DND-41 (cell line): ENCODE results near the gene RRP9.
"Not testable (repeated sequence)": the region's sequence is repeated elsewhere in the genome, so short reads cannot be mapped to it uniquely, and the experiment has no call there.

Experiments
- ATAC-seq: fragments of 200-7000 bp; cut with Tn5 transposase; 3 replicates; pipeline ENCODE4 v1.9.1; 2021; ENCODE audit warnings: low read depth; ENCODE audit not compliant: insufficient read depth
- DNase-seq: peaks from one replicate; pipeline ENCODE4 v3.0.0-alpha.2; 2020
- H2AFZ ChIP-seq: 2 replicates; pipeline ENCODE4 v1.6.0; 2012; ENCODE audit warnings: low read depth, low read length
- H3K27ac ChIP-seq: 2 replicates; pipeline ENCODE4 v1.5.1; 2012; ENCODE audit warnings: low read length, inconsistent platforms
- H3K27me3 ChIP-seq: fragments of 200-600 bp; sonication (generic); 2 replicates; pipeline ENCODE4 v1.6.0; 2012; ENCODE audit warnings: low read length, mild to moderate bottlenecking, inconsistent platforms; ENCODE audit not compliant: insufficient read depth, poor library complexity
- H3K36me3 ChIP-seq: 2 replicates; pipeline ENCODE4 v1.5.1; 2012; ENCODE audit warnings: low read length, inconsistent platforms; ENCODE audit not compliant: insufficient read depth
- H3K4me1 ChIP-seq: 2 replicates; pipeline ENCODE4 v1.5.1; 2012; ENCODE audit warnings: mild to moderate bottlenecking, low read length; ENCODE audit not compliant: insufficient read depth
- H3K4me2 ChIP-seq: 2 replicates; pipeline ENCODE4 v1.6.0; 2012; ENCODE audit warnings: mild to moderate bottlenecking, moderate library complexity, low read length, inconsistent platforms; ENCODE audit not compliant: insufficient read depth
- H3K4me3 ChIP-seq, 2 experiments: fragments of 200-600 bp in 1 of 2; shearing (Covaris generic) in 1 of 2; 2 replicates each; pipeline ENCODE4 v1.5.1; 2012 to 2016; ENCODE audit warnings: inconsistent platforms in 2 of 2, low read length in 2 of 2, mild to moderate bottlenecking in 2 of 2, low read depth in 1 of 2, moderate library complexity in 1 of 2
- H3K79me2 ChIP-seq: 2 replicates; pipeline ENCODE4 v1.6.0; 2012; ENCODE audit warnings: low read length, inconsistent platforms; ENCODE audit not compliant: insufficient read depth
- H3K9ac ChIP-seq: 2 replicates; pipeline ENCODE4 v1.6.0; 2012; ENCODE audit warnings: low read depth, mild to moderate bottlenecking, inconsistent platforms, low read length, moderate library complexity
- H3K9me3 ChIP-seq: 2 replicates; pipeline ENCODE4 v1.5.1; 2012; ENCODE audit warnings: low read length, moderate library complexity, mild to moderate bottlenecking, inconsistent platforms; ENCODE audit not compliant: insufficient read depth, severe bottlenecking
- H4K20me1 ChIP-seq: 2 replicates; pipeline ENCODE4 v1.6.0; 2012; ENCODE audit warnings: low read length; ENCODE audit not compliant: insufficient read depth
- EZH2 ChIP-seq: IDR thresholded peaks from 3 replicates; pipeline ENCODE4 v1.6.1; 2012; ENCODE audit warnings: borderline replicate concordance, low read depth, mild to moderate bottlenecking, moderate library complexity, low read length, inconsistent platforms; ENCODE audit not compliant: severe bottlenecking
- TF ChIP-seq, protein P1 (sequence below): IDR thresholded peaks from 2 replicates; pipeline ENCODE4 v1.5.1; 2012; ENCODE audit warnings: borderline replicate concordance, low read length, moderate library complexity, mild to moderate bottlenecking; ENCODE audit not compliant: poor library complexity, severe bottlenecking; ENCODE audit errors: extremely low read depth

The RRP9 gene

DNA sequence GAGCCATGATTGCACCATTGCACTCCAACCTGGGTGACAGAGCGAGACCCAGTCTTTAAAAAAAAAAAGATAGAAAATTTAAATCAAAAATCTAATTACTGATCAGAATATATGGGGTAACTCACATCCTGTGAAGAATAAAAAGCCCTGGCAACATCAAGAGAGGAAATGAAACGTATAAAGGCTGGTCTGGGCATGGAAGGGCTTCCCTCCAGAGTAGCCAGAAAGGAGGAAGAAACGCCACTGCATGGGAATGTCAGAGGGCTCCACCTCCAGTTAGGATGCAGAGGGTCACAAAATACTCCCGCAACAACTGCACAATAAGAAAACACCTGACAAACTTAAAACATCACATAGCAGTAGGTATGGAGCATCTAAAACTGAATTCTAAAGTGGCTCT lies 33.7 kb downstream of the RRP9 start:
- TF ChIP-seq, protein P1, sequence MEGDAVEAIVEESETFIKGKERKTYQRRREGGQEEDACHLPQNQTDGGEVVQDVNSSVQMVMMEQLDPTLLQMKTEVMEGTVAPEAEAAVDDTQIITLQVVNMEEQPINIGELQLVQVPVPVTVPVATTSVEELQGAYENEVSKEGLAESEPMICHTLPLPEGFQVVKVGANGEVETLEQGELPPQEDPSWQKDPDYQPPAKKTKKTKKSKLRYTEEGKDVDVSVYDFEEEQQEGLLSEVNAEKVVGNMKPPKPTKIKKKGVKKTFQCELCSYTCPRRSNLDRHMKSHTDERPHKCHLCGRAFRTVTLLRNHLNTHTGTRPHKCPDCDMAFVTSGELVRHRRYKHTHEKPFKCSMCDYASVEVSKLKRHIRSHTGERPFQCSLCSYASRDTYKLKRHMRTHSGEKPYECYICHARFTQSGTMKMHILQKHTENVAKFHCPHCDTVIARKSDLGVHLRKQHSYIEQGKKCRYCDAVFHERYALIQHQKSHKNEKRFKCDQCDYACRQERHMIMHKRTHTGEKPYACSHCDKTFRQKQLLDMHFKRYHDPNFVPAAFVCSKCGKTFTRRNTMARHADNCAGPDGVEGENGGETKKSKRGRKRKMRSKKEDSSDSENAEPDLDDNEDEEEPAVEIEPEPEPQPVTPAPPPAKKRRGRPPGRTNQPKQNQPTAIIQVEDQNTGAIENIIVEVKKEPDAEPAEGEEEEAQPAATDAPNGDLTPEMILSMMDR, result no peak
- no peak for TF ChIP-seq EZH2
- Histone ChIP-seq H2AFZ (no peak overlapping the region), H3K4me3 (no peak overlapping the region), H3K36me3 (no peaks in the 10 kb centered on the region), H3K27ac (no peak overlapping the region), H3K9me3 (peaks cover 2% of the 10 kb centered on the region), H3K9ac (no peak overlapping the region), H3K4me1 (no peaks in the 10 kb centered on the region), H3K4me2 (no peak overlapping the region), H3K79me2 (no peaks in the 10 kb centered on the region), H3K27me3 (no peaks in the 10 kb centered on the region), H4K20me1 (no peaks in the 10 kb centered on the region)
- ATAC-seq, result no peak
- DNase-seq, result no peak

DNA sequence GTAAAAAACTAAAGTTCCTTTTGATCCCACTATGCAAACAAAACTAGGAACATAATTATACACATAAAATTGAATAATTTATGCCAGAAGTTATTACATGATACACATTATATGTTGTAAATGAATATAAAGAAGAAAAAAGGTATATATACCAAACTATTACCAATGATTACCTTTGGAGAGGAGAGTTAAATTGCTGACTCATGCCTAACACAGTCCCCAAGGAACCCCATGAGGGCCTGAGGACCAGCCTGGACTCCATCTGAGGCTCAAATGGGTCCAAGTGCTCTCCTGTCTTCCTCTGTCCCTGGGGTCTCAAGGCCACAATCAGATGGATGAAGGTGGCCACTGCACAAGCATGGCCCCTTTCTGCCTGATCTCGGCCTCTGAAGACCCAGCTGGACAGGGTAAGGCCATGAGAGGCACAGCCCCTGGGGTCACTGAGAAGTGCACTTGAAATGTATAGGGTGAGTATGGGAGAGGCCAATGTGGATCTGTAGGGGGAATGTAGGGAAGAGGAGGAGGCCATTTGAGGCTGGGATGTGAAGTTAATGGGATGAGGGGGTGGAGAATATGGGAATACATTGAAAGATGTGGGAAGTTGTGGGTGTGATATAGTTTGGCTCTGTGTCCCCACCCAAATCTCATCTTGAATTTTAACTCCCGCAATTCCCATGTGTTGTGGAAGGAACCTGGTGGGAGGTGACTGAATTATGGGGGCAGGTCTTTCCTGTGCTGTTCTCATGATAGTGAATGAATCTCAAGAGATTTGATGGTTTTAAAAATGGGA lies 37.5 kb downstream of the RRP9 start:
- no peak for TF ChIP-seq EZH2
- TF ChIP-seq, protein P1, result no peak
- Histone ChIP-seq H3K4me3 (no peak overlapping the region), H4K20me1 (no peaks in the 10 kb centered on the region), H3K27me3 (no peaks in the 10 kb centered on the region), H3K9me3 (peaks cover 2% of the 10 kb centered on the region), H3K4me1 (no peaks in the 10 kb centered on the region), H2AFZ (no peak overlapping the region), H3K36me3 (no peaks in the 10 kb centered on the region), H3K9ac (no peak overlapping the region), H3K27ac (no peak overlapping the region), H3K79me2 (no peaks in the 10 kb centered on the region), H3K4me2 (no peak overlapping the region)
- DNase-seq, result no peak
- ATAC-seq, result no peak

DNA sequence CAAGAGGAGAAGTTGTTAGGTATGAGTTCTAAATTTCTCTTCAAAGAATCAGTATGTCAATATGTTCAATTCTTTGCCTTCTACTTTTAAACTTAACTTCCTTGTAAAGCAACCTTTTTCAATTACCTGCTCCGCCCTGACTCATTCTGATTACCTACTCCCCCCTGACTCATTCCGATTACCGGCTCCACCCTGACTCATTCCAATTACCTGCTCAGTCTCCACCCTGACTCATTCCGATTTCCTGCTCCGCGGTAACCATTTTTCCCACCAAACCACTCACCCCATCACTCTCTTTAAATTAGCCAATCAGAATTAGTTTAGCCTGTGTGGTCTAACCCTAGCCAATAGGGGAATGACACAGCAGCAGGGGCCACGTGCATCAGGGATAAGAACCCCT lies 39.3 kb downstream of the RRP9 start:
- H2AFZ ChIP-seq, DNase-seq, H3K27me3 ChIP-seq, ATAC-seq, H3K27ac ChIP-seq, H3K4me1 ChIP-seq, H3K9ac ChIP-seq, H3K79me2 ChIP-seq, H3K4me2 ChIP-seq, H3K36me3 ChIP-seq, H3K4me3 ChIP-seq, H3K9me3 ChIP-seq, H4K20me1 ChIP-seq: not testable (repeated sequence)

DNA sequence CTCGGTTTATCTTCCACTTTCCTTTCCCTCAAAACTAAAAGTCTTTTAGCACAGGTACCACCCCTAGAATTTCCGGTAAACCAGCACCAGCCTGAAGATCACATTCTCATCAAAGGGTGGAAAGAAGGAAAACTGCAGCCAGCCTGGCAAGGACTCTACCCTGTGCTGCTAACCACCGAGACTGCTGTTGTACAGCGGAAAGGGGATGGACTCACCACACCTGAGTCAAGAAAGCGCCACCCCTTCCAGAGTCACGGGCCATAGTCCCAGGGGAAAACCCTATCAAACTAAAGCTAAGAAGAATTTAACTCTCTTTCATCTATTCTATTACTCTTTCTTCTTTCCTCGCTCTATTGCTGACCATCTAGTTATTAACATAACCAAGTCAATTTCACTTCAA lies 41.7 kb downstream of the RRP9 start:
- not testable (repeated sequence) for H3K4me2 ChIP-seq, H2AFZ ChIP-seq, H3K27ac ChIP-seq, H4K20me1 ChIP-seq, H3K79me2 ChIP-seq, DNase-seq, H3K27me3 ChIP-seq, H3K9ac ChIP-seq, H3K9me3 ChIP-seq, H3K4me3 ChIP-seq, H3K36me3 ChIP-seq, H3K4me1 ChIP-seq, ATAC-seq
